ENCODE results near the gene RPS6KA2.

- no peak for TF ChIP-seq CTCF (conservative IDR thresholded peaks at IDR 0.05)
- no peak for TF ChIP-seq ZFX (IDR thresholded peaks at IDR 0.05)
Observed at GRCh38 chr6:166616261-166617238, 10.5 kb downstream of the RPS6KA2 start.

Measured in C4-2B (cell line).